HepG2 (cell line): ENCODE results near the gene ARPC1A. TPM values are rescaled to one million over a fixed set of nuclear protein-coding genes. Genes with fewer than 3 reads are reported as not detected.
A peak's percentile ranks its signal among the peaks of the same experiment; 100 is the strongest.

ENCODE experiments used
- CBX2 ChIP-seq, 2 experiments: fragments of 200-600 bp in 1 of 2; sonication (generic); formaldehyde crosslinking in 1 of 2; IDR thresholded peaks; 2 replicates each; pipeline versions ENCODE4 v1.7.0 to v1.8.1; 2018 to 2022; ENCODE audit warnings: low read depth in 2 of 2, low read length in 1 of 2, mild to moderate bottlenecking in 1 of 2, missing genetic modification reagents in 1 of 2
- CBX5 ChIP-seq: sonication (generic); formaldehyde crosslinking; IDR thresholded peaks from 2 replicates; pipeline ENCODE4 v1.4.0; 2020; ENCODE audit warnings: missing genetic modification reagents, borderline replicate concordance
- DPF2 ChIP-seq: sonication (generic); formaldehyde crosslinking; IDR thresholded peaks from 2 replicates; pipeline ENCODE4 v1.4.0; 2020; ENCODE audit warnings: mild to moderate bottlenecking, low read depth, missing genetic modification reagents, borderline replicate concordance
- EED ChIP-seq: sonication (generic); formaldehyde crosslinking; IDR thresholded peaks from 2 replicates; pipeline ENCODE4 v1.5.0; 2020; ENCODE audit warnings: mild to moderate bottlenecking, missing genetic modification reagents
- HDAC2 ChIP-seq: sonication (generic); formaldehyde crosslinking; IDR thresholded peaks from 2 replicates; pipeline ENCODE4 v1.4.0; 2020; ENCODE audit warnings: missing genetic modification reagents
- HNF4A ChIP-seq: sonication (generic); formaldehyde crosslinking; IDR thresholded peaks from 2 replicates; pipeline ENCODE4 v1.4.0; 2020; ENCODE audit warnings: missing genetic modification reagents
- MBD4 ChIP-seq: IDR thresholded peaks from 2 replicates; pipeline ENCODE4 v1.6.1; 2012; ENCODE audit warnings: low read length, inconsistent platforms, borderline replicate concordance
- NONO ChIP-seq, 2 experiments: fragments of 450-650 bp in 1 of 2; sonication (generic) in 1 of 2; formaldehyde crosslinking in 1 of 2; IDR thresholded peaks in 1 of 2; conservative IDR thresholded peaks in 1 of 2; 2 replicates each; pipeline versions ENCODE4 v1.6.1 to v1.8.0; 2017 to 2022; ENCODE audit warnings: mild to moderate bottlenecking in 1 of 2, missing genetic modification reagents in 1 of 2, moderate library complexity in 1 of 2
- PAWR ChIP-seq: sonication (generic); formaldehyde crosslinking; IDR thresholded peaks from 2 replicates; pipeline ENCODE4 v1.4.0; 2020; ENCODE audit warnings: missing genetic modification reagents, mild to moderate bottlenecking, borderline replicate concordance
- RXRA ChIP-seq: sonication (generic); formaldehyde crosslinking; IDR thresholded peaks from 2 replicates; pipeline ENCODE4 v1.5.1; 2020; ENCODE audit warnings: missing genetic modification reagents
- SIX1 ChIP-seq: sonication (generic); formaldehyde crosslinking; IDR thresholded peaks from 2 replicates; pipeline ENCODE4 v1.4.0; 2020; ENCODE audit warnings: missing genetic modification reagents, borderline replicate concordance
- SUZ12 ChIP-seq: fragments of 150-350 bp; IDR thresholded peaks from 2 replicates; pipeline ENCODE4 v1.6.1; 2014; ENCODE audit warnings: low read depth, low read length
- ZMYM2 ChIP-seq: sonication (generic); formaldehyde crosslinking; IDR thresholded peaks from 2 replicates; pipeline ENCODE4 v1.8.0; 2022; ENCODE audit warnings: mild to moderate bottlenecking, missing genetic modification reagents
- ZNF224 ChIP-seq: sonication (generic); formaldehyde crosslinking; IDR thresholded peaks from 2 replicates; pipeline ENCODE4 v1.5.0; 2020; ENCODE audit warnings: mild to moderate bottlenecking, missing genetic modification reagents
- ZNF430 ChIP-seq: sonication (generic); formaldehyde crosslinking; IDR thresholded peaks from 2 replicates; pipeline ENCODE4 v1.9.0; 2021; ENCODE audit warnings: mild to moderate bottlenecking, missing genetic modification reagents
- ZNF749 ChIP-seq: sonication (generic); formaldehyde crosslinking; IDR thresholded peaks from 2 replicates; pipeline ENCODE4 v1.8.0; 2022; ENCODE audit warnings: mild to moderate bottlenecking, missing genetic modification reagents, moderate library complexity, borderline replicate concordance
- ZNF775 ChIP-seq: sonication (generic); formaldehyde crosslinking; IDR thresholded peaks from 2 replicates; pipeline ENCODE4 v1.4.0; 2020; ENCODE audit warnings: missing genetic modification reagents, mild to moderate bottlenecking, moderate library complexity, borderline replicate concordance
- ZNF891 ChIP-seq: sonication (generic); formaldehyde crosslinking; IDR thresholded peaks from 2 replicates; pipeline ENCODE4 v1.5.0; 2020; ENCODE audit warnings: mild to moderate bottlenecking, missing genetic modification reagents
- polyA plus RNA-seq, 8 experiments: library from polyadenylated mRNA; depleted of rRNA in 3 of 8; stranded (reverse) in 7 of 8; unstranded in 1 of 8; fragments of >200 nt; fragmentation: Illumina TruSeq in 4 of 8; extraction: Trizol in 4 of 8; gene quantifications; 2 replicates each; pipeline versions ENCODE4 v1.2.1 to v1.2.3, GENCODE V29; 2011 to 2016; ENCODE audit warnings: low read depth in 4 of 8, missing spikeins in 1 of 8, mixed read lengths in 1 of 8; ENCODE audit not compliant: insufficient read depth in 1 of 8
- total RNA-seq, 5 experiments: library from RNA; depleted of rRNA; stranded (reverse); fragments of >200 nt; fragmentation: Illumina TruSeq; extraction: Trizol; gene quantifications; 2 replicates each; pipeline ENCODE4 v1.2.3, GENCODE V29; 2016; ENCODE audit warnings: low read depth in 1 of 5
- TF ChIP-seq, protein P1 (sequence below): sonication (generic); formaldehyde crosslinking; IDR thresholded peaks from 2 replicates; pipeline ENCODE4 v1.8.0; 2022; ENCODE audit warnings: low read depth, missing genetic modification reagents
- TF ChIP-seq, protein P2 (sequence below): sonication (generic); formaldehyde crosslinking; IDR thresholded peaks from 2 replicates; pipeline ENCODE4 v1.4.0; 2020; ENCODE audit warnings: mild to moderate bottlenecking, missing genetic modification reagents
- TF ChIP-seq, protein P3 (sequence below): IDR thresholded peaks from 2 replicates; pipeline ENCODE4 v1.6.1; 2016; ENCODE audit warnings: control low read depth
- TF ChIP-seq, protein P4 (sequence below): sonication (generic); formaldehyde crosslinking; IDR thresholded peaks from 2 replicates; pipeline ENCODE4 v1.8.0; 2022; ENCODE audit warnings: mild to moderate bottlenecking, missing genetic modification reagents
- TF ChIP-seq, protein P5 (sequence below): sonication (generic); formaldehyde crosslinking; IDR thresholded peaks from 2 replicates; pipeline ENCODE4 v1.4.0; 2020; ENCODE audit warnings: missing genetic modification reagents

The ARPC1A gene
- total and polyA plus RNA-seq, 2 of the 13 experiments (the other 11 are each of a cell fraction or from before 2014, with no cell fraction given) = 44.3 to 88.5 TPM

DNA sequence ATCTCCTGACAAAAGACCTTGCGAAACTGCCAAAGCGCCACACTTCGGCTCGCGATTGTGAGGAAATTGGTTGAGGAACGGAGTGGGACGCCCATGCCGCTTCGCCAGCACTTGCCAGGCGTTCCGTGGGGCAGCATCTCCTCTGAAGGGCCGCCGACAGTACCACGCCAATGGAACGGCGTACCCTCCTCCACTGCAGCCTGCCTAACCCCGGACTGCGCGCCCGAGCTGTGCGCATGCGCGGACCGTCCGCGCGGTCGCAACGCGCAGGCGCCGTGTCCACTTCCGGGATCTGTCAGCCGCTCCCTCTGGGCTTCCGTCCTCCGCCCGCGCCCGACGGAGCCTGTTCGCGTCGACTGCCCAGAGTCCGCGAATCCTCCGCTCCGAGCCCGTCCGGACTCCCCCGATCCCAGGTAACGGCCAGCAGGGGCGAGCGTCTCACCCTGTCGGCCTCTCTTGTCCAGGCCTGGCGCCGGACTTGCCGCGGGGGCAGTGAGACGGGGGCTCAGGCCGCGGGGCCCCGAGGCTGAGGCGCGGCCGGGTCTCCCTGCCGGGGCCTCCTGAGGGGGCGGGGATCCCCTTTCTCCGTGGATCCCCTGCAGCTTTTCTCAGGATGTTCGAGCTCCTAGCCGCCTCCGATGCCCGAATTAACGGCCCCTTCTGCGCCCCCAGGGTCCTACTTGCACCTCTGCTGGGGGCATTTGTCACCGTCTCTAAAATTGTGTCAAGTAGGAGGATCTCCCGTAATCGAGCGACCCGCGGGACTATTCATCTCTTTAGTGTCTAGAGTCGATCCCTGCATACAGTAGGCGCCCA is at the start of gene ARPC1A (continued):
- TF ChIP-seq ZNF749 (CRISPR knock-in tag) (no peak; the same call in 1 of the 2 replicates), EED (CRISPR knock-in tag) (0 out of 2 replicates have a peak, but pooled peaks have one; percentile 72), NONO (IDR thresholded peaks at IDR 0.05) (no peak), NONO (CRISPR knock-in tag; conservative IDR thresholded peaks at IDR 0.05) (peak; percentile 92), HNF4A (CRISPR knock-in tag) (peak; percentile 65), SIX1 (CRISPR knock-in tag) (no peak), PAWR (CRISPR knock-in tag) (no peak), RXRA (peak; percentile 73; the same call in 1 of the 2 replicates), MBD4 (no peak), ZNF430 (peak; percentile 94), ZNF891 (CRISPR knock-in tag) (peak; percentile 89), HDAC2 (CRISPR knock-in tag) (peak; percentile 77), CBX5 (CRISPR knock-in tag) (peak; percentile 79; the same call in 1 of the 2 replicates), CBX2 (IDR thresholded peaks at IDR 0.05; ENCODE audit: low read depth, low read length) (no peak), CBX2 (CRISPR knock-in tag; IDR thresholded peaks at IDR 0.05; ENCODE audit: low read depth) (no peak), ZMYM2 (CRISPR knock-in tag) (0 out of 2 replicates have a peak, but pooled peaks have one; percentile 34), SUZ12 (no peak), ZNF224 (CRISPR knock-in tag) (peak; percentile 66; the same call in 1 of the 2 replicates), ZNF775 (CRISPR knock-in tag) (no peak), DPF2 (no peak)
- TF ChIP-seq, protein P1, sequence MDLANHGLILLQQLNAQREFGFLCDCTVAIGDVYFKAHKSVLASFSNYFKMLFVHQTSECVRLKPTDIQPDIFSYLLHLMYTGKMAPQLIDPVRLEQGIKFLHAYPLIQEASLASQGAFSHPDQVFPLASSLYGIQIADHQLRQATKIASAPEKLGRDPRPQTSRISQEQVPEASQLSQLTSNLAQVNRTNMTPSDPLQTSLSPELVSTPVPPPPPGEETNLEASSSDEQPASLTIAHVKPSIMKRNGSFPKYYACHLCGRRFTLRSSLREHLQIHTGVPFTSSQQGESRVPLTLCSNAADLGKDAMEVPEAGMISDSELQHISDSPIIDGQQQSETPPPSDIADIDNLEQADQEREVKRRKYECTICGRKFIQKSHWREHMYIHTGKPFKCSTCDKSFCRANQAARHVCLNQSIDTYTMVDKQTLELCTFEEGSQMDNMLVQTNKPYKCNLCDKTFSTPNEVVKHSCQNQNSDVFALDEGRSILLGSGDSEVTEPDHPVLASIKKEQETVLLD (CRISPR knock-in tag) = peak; percentile 57; the same call in 1 of the 2 replicates
- TF ChIP-seq, protein P2, sequence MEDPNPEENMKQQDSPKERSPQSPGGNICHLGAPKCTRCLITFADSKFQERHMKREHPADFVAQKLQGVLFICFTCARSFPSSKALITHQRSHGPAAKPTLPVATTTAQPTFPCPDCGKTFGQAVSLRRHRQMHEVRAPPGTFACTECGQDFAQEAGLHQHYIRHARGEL (CRISPR knock-in tag) = no peak; the same call in 1 of the 2 replicates
- TF ChIP-seq, protein P3, sequence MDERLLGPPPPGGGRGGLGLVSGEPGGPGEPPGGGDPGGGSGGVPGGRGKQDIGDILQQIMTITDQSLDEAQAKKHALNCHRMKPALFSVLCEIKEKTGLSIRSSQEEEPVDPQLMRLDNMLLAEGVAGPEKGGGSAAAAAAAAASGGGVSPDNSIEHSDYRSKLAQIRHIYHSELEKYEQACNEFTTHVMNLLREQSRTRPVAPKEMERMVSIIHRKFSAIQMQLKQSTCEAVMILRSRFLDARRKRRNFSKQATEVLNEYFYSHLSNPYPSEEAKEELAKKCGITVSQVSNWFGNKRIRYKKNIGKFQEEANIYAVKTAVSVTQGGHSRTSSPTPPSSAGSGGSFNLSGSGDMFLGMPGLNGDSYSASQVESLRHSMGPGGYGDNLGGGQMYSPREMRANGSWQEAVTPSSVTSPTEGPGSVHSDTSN (CRISPR knock-in tag) = no peak
- TF ChIP-seq, protein P4, sequence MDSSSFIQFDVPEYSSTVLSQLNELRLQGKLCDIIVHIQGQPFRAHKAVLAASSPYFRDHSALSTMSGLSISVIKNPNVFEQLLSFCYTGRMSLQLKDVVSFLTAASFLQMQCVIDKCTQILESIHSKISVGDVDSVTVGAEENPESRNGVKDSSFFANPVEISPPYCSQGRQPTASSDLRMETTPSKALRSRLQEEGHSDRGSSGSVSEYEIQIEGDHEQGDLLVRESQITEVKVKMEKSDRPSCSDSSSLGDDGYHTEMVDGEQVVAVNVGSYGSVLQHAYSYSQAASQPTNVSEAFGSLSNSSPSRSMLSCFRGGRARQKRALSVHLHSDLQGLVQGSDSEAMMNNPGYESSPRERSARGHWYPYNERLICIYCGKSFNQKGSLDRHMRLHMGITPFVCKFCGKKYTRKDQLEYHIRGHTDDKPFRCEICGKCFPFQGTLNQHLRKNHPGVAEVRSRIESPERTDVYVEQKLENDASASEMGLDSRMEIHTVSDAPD (CRISPR knock-in tag) = no peak
- TF ChIP-seq, protein P5, sequence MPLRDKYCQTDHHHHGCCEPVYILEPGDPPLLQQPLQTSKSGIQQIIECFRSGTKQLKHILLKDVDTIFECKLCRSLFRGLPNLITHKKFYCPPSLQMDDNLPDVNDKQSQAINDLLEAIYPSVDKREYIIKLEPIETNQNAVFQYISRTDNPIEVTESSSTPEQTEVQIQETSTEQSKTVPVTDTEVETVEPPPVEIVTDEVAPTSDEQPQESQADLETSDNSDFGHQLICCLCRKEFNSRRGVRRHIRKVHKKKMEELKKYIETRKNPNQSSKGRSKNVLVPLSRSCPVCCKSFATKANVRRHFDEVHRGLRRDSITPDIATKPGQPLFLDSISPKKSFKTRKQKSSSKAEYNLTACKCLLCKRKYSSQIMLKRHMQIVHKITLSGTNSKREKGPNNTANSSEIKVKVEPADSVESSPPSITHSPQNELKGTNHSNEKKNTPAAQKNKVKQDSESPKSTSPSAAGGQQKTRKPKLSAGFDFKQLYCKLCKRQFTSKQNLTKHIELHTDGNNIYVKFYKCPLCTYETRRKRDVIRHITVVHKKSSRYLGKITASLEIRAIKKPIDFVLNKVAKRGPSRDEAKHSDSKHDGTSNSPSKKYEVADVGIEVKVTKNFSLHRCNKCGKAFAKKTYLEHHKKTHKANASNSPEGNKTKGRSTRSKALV (CRISPR knock-in tag) = peak; percentile 44; the same call in 1 of the 2 replicates
